ENCODE data around the gene LCORL. TPM values are rescaled to one million over a fixed set of nuclear protein-coding genes. Genes with fewer than 3 reads are reported as not detected.
"Not testable (repeated sequence)": the region's sequence is repeated elsewhere in the genome, so short reads cannot be mapped to it uniquely, and the experiment has no call there.

LCORL gene
- total RNA-seq, 6 experiments from 2014 or later: 4.3 to 8.7 (median 6.2) TPM

- Histone ChIP-seq H3K27ac (no peak overlapping the region), H3K4me3 (no peak overlapping the region), H3K9me3 (peaks cover 0 to 4% (median 0%) of the 10 kb centered on the region in 4 donors), H3K27me3 (no peaks in the 10 kb centered on the region), H3K4me1 (no peaks in the 10 kb centered on the region), H3K36me3 (no peaks in the 10 kb centered on the region)
- DNase-seq: no peak
- TF ChIP-seq POLR2A (IDR thresholded peaks at IDR 0.05): no peak
- TF ChIP-seq, protein P1, sequence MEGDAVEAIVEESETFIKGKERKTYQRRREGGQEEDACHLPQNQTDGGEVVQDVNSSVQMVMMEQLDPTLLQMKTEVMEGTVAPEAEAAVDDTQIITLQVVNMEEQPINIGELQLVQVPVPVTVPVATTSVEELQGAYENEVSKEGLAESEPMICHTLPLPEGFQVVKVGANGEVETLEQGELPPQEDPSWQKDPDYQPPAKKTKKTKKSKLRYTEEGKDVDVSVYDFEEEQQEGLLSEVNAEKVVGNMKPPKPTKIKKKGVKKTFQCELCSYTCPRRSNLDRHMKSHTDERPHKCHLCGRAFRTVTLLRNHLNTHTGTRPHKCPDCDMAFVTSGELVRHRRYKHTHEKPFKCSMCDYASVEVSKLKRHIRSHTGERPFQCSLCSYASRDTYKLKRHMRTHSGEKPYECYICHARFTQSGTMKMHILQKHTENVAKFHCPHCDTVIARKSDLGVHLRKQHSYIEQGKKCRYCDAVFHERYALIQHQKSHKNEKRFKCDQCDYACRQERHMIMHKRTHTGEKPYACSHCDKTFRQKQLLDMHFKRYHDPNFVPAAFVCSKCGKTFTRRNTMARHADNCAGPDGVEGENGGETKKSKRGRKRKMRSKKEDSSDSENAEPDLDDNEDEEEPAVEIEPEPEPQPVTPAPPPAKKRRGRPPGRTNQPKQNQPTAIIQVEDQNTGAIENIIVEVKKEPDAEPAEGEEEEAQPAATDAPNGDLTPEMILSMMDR (IDR thresholded peaks at IDR 0.05): no peak
- 70% methylated on average over 1 of the region's 1 CpG for WGBS (ENCODE audit: insufficient coverage, low coverage, low lambda C conversion rate, missing lambda C conversion rate)
- intact Hi-C loops (cut with DNase I): no loop called here
- ATAC-seq: no peak
Observed at GRCh38 chr4:18014269-18014668, 7.3 kb downstream of the LCORL start.

- peaks cover 0 to 4% (median 0%) of the 10 kb centered on the region in 4 donors for H3K9me3 ChIP-seq
- H3K36me3 ChIP-seq: no peaks in the 10 kb centered on the region
- DNase-seq (no peak), ATAC-seq (no peak)
- no peak overlapping the region for H3K4me3 ChIP-seq
- no peaks in the 10 kb centered on the region for H3K4me1 ChIP-seq
- TF ChIP-seq POLR2A (IDR thresholded peaks at IDR 0.05): no peak
- TF ChIP-seq, protein P1 (IDR thresholded peaks at IDR 0.05): no peak
- WGBS (ENCODE audit: insufficient coverage, low coverage, low lambda C conversion rate, missing lambda C conversion rate): 87% methylated on average over 3 of the region's 3 CpGs
- H3K27ac ChIP-seq: no peak overlapping the region
- no peaks in the 10 kb centered on the region for H3K27me3 ChIP-seq
- intact Hi-C loops (cut with DNase I): no loop called here
Observed at GRCh38 chr4:18012807-18013462, 8.6 kb downstream of the LCORL start.

GRCh38 chr4:18012134-18012806 is 9.3 kb downstream of the LCORL start:
- Histone ChIP-seq H3K36me3 (no peaks in the 10 kb centered on the region), H3K27ac (no peak overlapping the region), H3K4me1 (no peaks in the 10 kb centered on the region), H3K4me3 (no peak overlapping the region), H3K9me3 (peaks cover 0 to 4% (median 0%) of the 10 kb centered on the region in 4 donors), H3K27me3 (no peaks in the 10 kb centered on the region)
- TF ChIP-seq POLR2A (IDR thresholded peaks at IDR 0.05): no peak
- TF ChIP-seq, protein P1 (IDR thresholded peaks at IDR 0.05): no peak
- intact Hi-C loops (cut with DNase I): no loop called here
- ATAC-seq (no peak), DNase-seq (no peak)
- WGBS (ENCODE audit: insufficient coverage, low coverage, low lambda C conversion rate, missing lambda C conversion rate): 65% methylated on average over 3 of the region's 3 CpGs

GRCh38 chr4:18007625-18008024 is 13.9 kb downstream of the LCORL start:
- no peaks in the 10 kb centered on the region for H3K9me3 ChIP-seq
- no peaks in the 10 kb centered on the region for H3K27me3 ChIP-seq
- intact Hi-C loops (cut with DNase I): no loop called here
- no peak for TF ChIP-seq POLR2A (IDR thresholded peaks at IDR 0.05)
- TF ChIP-seq, protein P1 (IDR thresholded peaks at IDR 0.05): no peak
- no peak overlapping the region for H3K4me3 ChIP-seq
- ATAC-seq (no peak), DNase-seq (no peak)
- H3K36me3 ChIP-seq: no peaks in the 10 kb centered on the region
- no peak overlapping the region for H3K27ac ChIP-seq
- no peaks in the 10 kb centered on the region for H3K4me1 ChIP-seq

DNA sequence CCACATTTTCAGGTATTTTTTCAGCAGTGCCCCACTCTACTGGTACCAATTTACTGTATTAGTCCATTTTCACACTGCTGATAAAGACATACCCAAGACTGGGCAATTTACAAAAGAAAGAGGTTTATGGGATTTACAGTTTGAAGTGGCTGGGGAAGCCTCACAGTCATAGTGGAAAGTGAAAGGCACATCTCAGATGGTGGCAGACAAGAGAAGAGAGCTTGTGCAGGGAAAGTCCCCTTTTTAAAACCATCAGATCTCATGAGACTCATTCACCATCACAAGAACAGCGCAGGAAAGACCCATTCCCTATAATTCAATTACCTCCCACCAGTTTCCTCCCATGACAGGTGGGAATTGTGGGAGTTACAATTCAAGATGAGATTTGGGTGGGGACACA is 15.1 kb downstream of the LCORL start:
- intact Hi-C loops (cut with DNase I); H3K36me3 ChIP-seq; H3K27ac ChIP-seq; DNase-seq; H3K4me1 ChIP-seq; H3K27me3 ChIP-seq; ATAC-seq; H3K9me3 ChIP-seq; H3K4me3 ChIP-seq: not testable (repeated sequence)
- 80% methylated on average over 1 of the region's 1 CpG for WGBS (ENCODE audit: insufficient coverage, low coverage, low lambda C conversion rate, missing lambda C conversion rate)
